ENCODE data around the gene NR2C2. TPM values are rescaled to one million over a fixed set of nuclear protein-coding genes. Genes with fewer than 3 reads are reported as not detected.
A peak's percentile ranks its signal among the peaks of the same experiment; 100 is the strongest.

The NR2C2 gene
- total and polyA plus RNA-seq, 5 donors from 2014 or later = 9.3 to 61.5 (median 12.4) TPM

- no peak for ATAC-seq (ENCODE audit: low read depth in 2 of 2)
- Mint-ChIP-seq H3K27ac (no peak overlapping the region), H3K36me3 (peaks cover 14% of the 10 kb centered on the region), H3K27me3 (peaks cover 4% of the 10 kb centered on the region), H3K9me3 (no peaks in the 10 kb centered on the region), H3K4me1 (peaks cover 24 to 73% (median 45%) of the 10 kb centered on the region in 4 donors), H3K4me3 (peak overlapping the region in 3 of 4 donors; percentile 21 to 74 (median 23))
- Histone ChIP-seq H3K9me3 (ENCODE audit: control insufficient read depth in 2 of 2, low read length in 2 of 2) (no peaks in the 10 kb centered on the region), H3K4me3 (ENCODE audit: low read depth, low read length) (no peak overlapping the region), H3K27me3 (ENCODE audit: control insufficient read depth, insufficient read depth, low read length) (no peaks in the 10 kb centered on the region), H3K36me3 (ENCODE audit: control insufficient read depth, insufficient read depth, low read length) (peaks cover 3% of the 10 kb centered on the region), H3K27ac (ENCODE audit: insufficient read depth, low read length, poor library complexity, severe bottlenecking) (no peak overlapping the region), H3K4me1 (ENCODE audit: control insufficient read depth, insufficient read depth, low read length, poor library complexity, severe bottlenecking) (peaks cover 34% of the 10 kb centered on the region)
- DNase-seq = no peak
Measured at GRCh38 chr3:14950274-14950673, 2.9 kb downstream of the NR2C2 start.

DNA sequence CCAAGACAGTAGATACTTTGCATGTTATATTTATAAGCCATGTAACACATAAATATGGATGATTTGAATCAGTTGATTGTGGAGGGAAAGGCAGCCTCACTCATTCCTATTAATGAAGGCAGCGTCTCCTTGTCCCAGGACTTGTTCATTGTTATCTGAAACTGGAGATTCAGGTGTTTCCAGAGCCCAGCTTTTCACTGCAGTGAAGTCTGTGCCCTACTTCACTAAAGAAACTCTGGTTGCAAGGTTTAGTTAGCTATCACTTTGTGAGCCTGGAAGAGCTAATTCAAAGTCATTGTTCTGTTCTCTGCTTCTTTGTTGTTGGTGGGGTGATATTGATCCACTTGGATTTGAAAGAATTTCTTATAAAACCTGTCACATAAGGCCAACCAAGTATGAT is 9.8 kb downstream of the NR2C2 start:
- Mint-ChIP-seq H3K9me3 (no peaks in the 10 kb centered on the region), H3K36me3 (peaks cover 12% of the 10 kb centered on the region), H3K27me3 (no peaks in the 10 kb centered on the region), H3K4me1 (peaks cover 48 to 71% (median 54%) of the 10 kb centered on the region in 4 donors), H3K4me3 (peak overlapping the region in 1 of 4 donors; percentile 46), H3K27ac (peak overlapping the region in 1 of 3 donors; percentile 23)
- DNase-seq (no peak), ATAC-seq (ENCODE audit: low read depth in 2 of 2) (no peak)
- Histone ChIP-seq H3K9me3 (ENCODE audit: control insufficient read depth in 2 of 2, low read length in 2 of 2) (no peaks in the 10 kb centered on the region), H3K4me1 (ENCODE audit: control insufficient read depth, insufficient read depth, low read length, poor library complexity, severe bottlenecking) (peaks cover 28% of the 10 kb centered on the region), H3K27me3 (ENCODE audit: control insufficient read depth, insufficient read depth, low read length) (no peaks in the 10 kb centered on the region), H3K4me3 (ENCODE audit: low read depth, low read length) (peak overlapping the region; percentile 1), H3K27ac (ENCODE audit: insufficient read depth, low read length, poor library complexity, severe bottlenecking) (no peak overlapping the region), H3K36me3 (ENCODE audit: control insufficient read depth, insufficient read depth, low read length) (peaks cover 7% of the 10 kb centered on the region)

GRCh38 chr3:14957925-14958324 is 10.5 kb downstream of the NR2C2 start:
- Histone ChIP-seq H3K4me3 (ENCODE audit: low read depth, low read length) (peak overlapping the region; percentile 1), H3K4me1 (ENCODE audit: control insufficient read depth, insufficient read depth, low read length, poor library complexity, severe bottlenecking) (peaks cover 25% of the 10 kb centered on the region), H3K36me3 (ENCODE audit: control insufficient read depth, insufficient read depth, low read length) (peaks cover 7% of the 10 kb centered on the region), H3K9me3 (ENCODE audit: control insufficient read depth in 2 of 2, low read length in 2 of 2) (no peaks in the 10 kb centered on the region), H3K27me3 (ENCODE audit: control insufficient read depth, insufficient read depth, low read length) (no peaks in the 10 kb centered on the region), H3K27ac (ENCODE audit: insufficient read depth, low read length, poor library complexity, severe bottlenecking) (no peak overlapping the region)
- H3K36me3 Mint-ChIP-seq = peaks cover 12% of the 10 kb centered on the region
- H3K4me3 Mint-ChIP-seq = peak overlapping the region in 3 of 4 donors; percentile 0 to 53 (median 46)
- ATAC-seq (ENCODE audit: low read depth in 2 of 2) (no peak), DNase-seq (peak in 1 of 3 donors; percentile 6)
- peaks cover 46 to 66% (median 50%) of the 10 kb centered on the region in 4 donors for H3K4me1 Mint-ChIP-seq
- no peaks in the 10 kb centered on the region for H3K27me3 Mint-ChIP-seq
- H3K9me3 Mint-ChIP-seq = no peaks in the 10 kb centered on the region
- peak overlapping the region; percentile 23 to 88 (median 70) for H3K27ac Mint-ChIP-seq

GRCh38 chr3:14959359-14959943 is 12.1 kb downstream of the NR2C2 start:
- H3K4me3 ChIP-seq (ENCODE audit: low read depth, low read length) = peak overlapping the region; percentile 79
- Mint-ChIP-seq H3K36me3 (peaks cover 13% of the 10 kb centered on the region), H3K27me3 (no peaks in the 10 kb centered on the region), H3K9me3 (no peaks in the 10 kb centered on the region), H3K4me1 (peaks cover 44 to 59% (median 46%) of the 10 kb centered on the region in 4 donors), H3K27ac (peak overlapping the region; percentile 81 to 88 (median 83)), H3K4me3 (peak overlapping the region; percentile 34 to 97 (median 81))
- H3K36me3 ChIP-seq (ENCODE audit: control insufficient read depth, insufficient read depth, low read length) = peaks cover 7% of the 10 kb centered on the region
- ATAC-seq (ENCODE audit: low read depth in 2 of 2) (peak in 1 of 2 donors; percentile 24), DNase-seq (peak in 1 of 3 donors; percentile 62)
- peaks cover 24% of the 10 kb centered on the region for H3K4me1 ChIP-seq (ENCODE audit: control insufficient read depth, insufficient read depth, low read length, poor library complexity, severe bottlenecking)
- no peaks in the 10 kb centered on the region for H3K27me3 ChIP-seq (ENCODE audit: control insufficient read depth, insufficient read depth, low read length)
- peak overlapping the region; percentile 76 for H3K27ac ChIP-seq (ENCODE audit: insufficient read depth, low read length, poor library complexity, severe bottlenecking)
- no peaks in the 10 kb centered on the region for H3K9me3 ChIP-seq (ENCODE audit: control insufficient read depth in 2 of 2, low read length in 2 of 2)

GRCh38 chr3:14962762-14963161 is 15.4 kb downstream of the NR2C2 start:
- H3K27me3 Mint-ChIP-seq = no peaks in the 10 kb centered on the region
- Histone ChIP-seq H3K9me3 (ENCODE audit: control insufficient read depth in 2 of 2, low read length in 2 of 2) (no peaks in the 10 kb centered on the region), H3K4me3 (ENCODE audit: low read depth, low read length) (no peak overlapping the region), H3K4me1 (ENCODE audit: control insufficient read depth, insufficient read depth, low read length, poor library complexity, severe bottlenecking) (peaks cover 23% of the 10 kb centered on the region), H3K27me3 (ENCODE audit: control insufficient read depth, insufficient read depth, low read length) (no peaks in the 10 kb centered on the region), H3K36me3 (ENCODE audit: control insufficient read depth, insufficient read depth, low read length) (peaks cover 11% of the 10 kb centered on the region), H3K27ac (ENCODE audit: insufficient read depth, low read length, poor library complexity, severe bottlenecking) (no peak overlapping the region)
- H3K27ac Mint-ChIP-seq = no peak overlapping the region
- peaks cover 27% of the 10 kb centered on the region for H3K36me3 Mint-ChIP-seq
- ATAC-seq (ENCODE audit: low read depth in 2 of 2) = no peak
- H3K9me3 Mint-ChIP-seq = peaks cover 0 to 5% (median 0%) of the 10 kb centered on the region in 7 donors
- H3K4me3 Mint-ChIP-seq = no peak overlapping the region
- peaks cover 22 to 34% (median 27%) of the 10 kb centered on the region in 4 donors for H3K4me1 Mint-ChIP-seq
- no peak for DNase-seq

DNA sequence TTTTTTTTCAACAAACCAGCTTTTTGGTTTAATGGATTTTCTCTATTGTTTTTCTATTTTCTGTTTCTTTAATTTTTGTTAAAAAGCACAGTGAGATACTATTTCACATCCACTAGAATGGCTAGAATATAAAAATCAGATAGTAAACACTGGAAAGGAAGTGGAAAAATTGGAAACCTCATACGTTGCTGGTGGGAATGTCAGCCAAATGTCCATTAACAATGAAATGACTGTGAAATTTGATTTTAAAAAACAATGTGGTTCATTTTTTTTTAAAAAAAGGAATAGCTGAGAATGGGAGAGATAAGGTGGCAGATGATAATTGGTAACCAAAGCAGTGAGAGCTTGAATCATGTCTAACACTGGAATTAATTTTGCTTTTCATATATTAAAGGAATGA is 19.9 kb downstream of the NR2C2 start:
- Mint-ChIP-seq H3K36me3 (peaks cover 28% of the 10 kb centered on the region), H3K4me1 (peaks cover 0 to 26% (median 14%) of the 10 kb centered on the region in 4 donors), H3K27ac (no peak overlapping the region)

DNA sequence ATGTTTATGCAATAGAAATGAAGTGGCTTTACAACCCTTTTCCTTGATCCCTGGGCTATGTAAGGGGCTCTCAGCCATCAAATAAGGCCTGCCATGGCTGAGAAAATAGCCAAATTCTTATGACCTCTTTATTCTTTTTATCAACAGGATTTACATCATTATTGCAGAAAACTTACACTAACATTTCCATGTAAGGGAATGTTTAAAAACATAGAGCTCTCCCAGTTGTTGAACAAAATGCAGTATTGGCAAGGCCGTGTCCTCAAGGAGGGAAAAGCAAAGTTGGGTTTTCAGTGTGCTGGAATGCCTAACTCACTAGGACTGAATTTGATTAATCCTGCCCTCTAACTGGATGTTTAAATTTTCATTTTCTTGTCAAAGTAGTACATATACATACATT is 22.3 kb downstream of the NR2C2 start:
- Mint-ChIP-seq H3K4me1 (peaks cover 9 to 34% (median 18%) of the 10 kb centered on the region in 4 donors), H3K4me3 (no peak overlapping the region), H3K27ac (no peak overlapping the region), H3K9me3 (peaks cover 0 to 5% (median 2%) of the 10 kb centered on the region in 7 donors), H3K27me3 (no peaks in the 10 kb centered on the region), H3K36me3 (peaks cover 41% of the 10 kb centered on the region)
- Histone ChIP-seq H3K36me3 (ENCODE audit: control insufficient read depth, insufficient read depth, low read length) (peaks cover 24% of the 10 kb centered on the region), H3K27me3 (ENCODE audit: control insufficient read depth, insufficient read depth, low read length) (no peaks in the 10 kb centered on the region), H3K4me3 (ENCODE audit: low read depth, low read length) (no peak overlapping the region), H3K27ac (ENCODE audit: insufficient read depth, low read length, poor library complexity, severe bottlenecking) (no peak overlapping the region), H3K9me3 (ENCODE audit: control insufficient read depth in 2 of 2, low read length in 2 of 2) (no peaks in the 10 kb centered on the region), H3K4me1 (ENCODE audit: control insufficient read depth, insufficient read depth, low read length, poor library complexity, severe bottlenecking) (no peaks in the 10 kb centered on the region)
- no peak for ATAC-seq (ENCODE audit: low read depth in 2 of 2)
- DNase-seq = no peak

More for the DNA sequence above, 19.9 kb downstream of the NR2C2 start:
- Histone ChIP-seq H3K36me3 (ENCODE audit: control insufficient read depth, insufficient read depth, low read length) (peaks cover 10% of the 10 kb centered on the region), H3K27ac (ENCODE audit: insufficient read depth, low read length, poor library complexity, severe bottlenecking) (no peak overlapping the region), H3K9me3 (ENCODE audit: control insufficient read depth in 2 of 2, low read length in 2 of 2) (no peaks in the 10 kb centered on the region), H3K4me3 (ENCODE audit: low read depth, low read length) (no peak overlapping the region), H3K4me1 (ENCODE audit: control insufficient read depth, insufficient read depth, low read length, poor library complexity, severe bottlenecking) (no peaks in the 10 kb centered on the region), H3K27me3 (ENCODE audit: control insufficient read depth, insufficient read depth, low read length) (no peaks in the 10 kb centered on the region)
- H3K27me3 Mint-ChIP-seq = no peaks in the 10 kb centered on the region
- DNase-seq = no peak
- no peak for ATAC-seq (ENCODE audit: low read depth in 2 of 2)
- H3K9me3 Mint-ChIP-seq = peaks cover 0 to 5% (median 0%) of the 10 kb centered on the region in 7 donors
- no peak overlapping the region for H3K4me3 Mint-ChIP-seq

DNA sequence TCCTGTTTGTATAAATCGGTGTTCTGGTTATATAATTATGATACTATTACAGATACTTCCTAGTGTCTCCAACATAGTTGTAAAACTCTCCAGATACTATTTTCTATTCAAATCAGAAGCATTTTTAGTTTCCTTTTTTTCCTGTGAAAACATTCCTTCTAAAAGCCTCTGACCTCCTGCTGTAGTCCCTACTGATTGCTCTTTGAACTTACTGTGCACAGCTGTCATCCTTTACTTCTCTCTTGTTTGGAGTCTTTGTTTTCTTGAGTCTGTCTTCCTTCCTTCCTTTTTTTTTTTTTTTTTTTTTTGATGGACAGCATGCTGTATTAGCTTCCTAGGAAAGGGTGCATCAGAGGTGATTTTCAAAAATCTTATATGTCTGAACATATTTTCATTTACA is 28.9 kb downstream of the NR2C2 start:
- Mint-ChIP-seq H3K36me3 (peaks cover 44% of the 10 kb centered on the region), H3K27ac (peak overlapping the region; percentile 8 to 56 (median 53)), H3K27me3 (no peaks in the 10 kb centered on the region), H3K4me1 (peaks cover 26 to 56% (median 41%) of the 10 kb centered on the region in 4 donors), H3K4me3 (no peak overlapping the region), H3K9me3 (peaks cover 0 to 2% (median 0%) of the 10 kb centered on the region in 7 donors)
- Histone ChIP-seq H3K27ac (ENCODE audit: insufficient read depth, low read length, poor library complexity, severe bottlenecking) (no peak overlapping the region), H3K27me3 (ENCODE audit: control insufficient read depth, insufficient read depth, low read length) (no peaks in the 10 kb centered on the region), H3K36me3 (ENCODE audit: control insufficient read depth, insufficient read depth, low read length) (peaks cover 17% of the 10 kb centered on the region), H3K9me3 (ENCODE audit: control insufficient read depth in 2 of 2, low read length in 2 of 2) (no peaks in the 10 kb centered on the region), H3K4me3 (ENCODE audit: low read depth, low read length) (no peak overlapping the region), H3K4me1 (ENCODE audit: control insufficient read depth, insufficient read depth, low read length, poor library complexity, severe bottlenecking) (no peaks in the 10 kb centered on the region)
- DNase-seq (no peak), ATAC-seq (ENCODE audit: low read depth in 2 of 2) (no peak)

Data from CD4-positive, CD25-positive, alpha-beta regulatory T cell (primary cell).